Peyer's patch (tissue), 4 donors: ENCODE measurements around the gene HS6ST3.

Experiments used
- POLR2A ChIP-seq, 2 donors: fragments of 450-650 bp; IDR thresholded peaks; one replicate each; pipeline ENCODE4 v1.5.1; 2017; ENCODE audit warnings: antibody characterized with exemption in 2 of 2, mild to moderate bottlenecking in 2 of 2, moderate library complexity in 2 of 2
- TF ChIP-seq, protein P1 (sequence below), 6 experiments: fragments of 450-650 bp in 4 of 6; fragments of 200-600 bp in 2 of 6; sonication (generic) in 1 of 6; IDR thresholded peaks; one replicate each; pipeline ENCODE4 v1.5.1; 2017 to 2019; ENCODE audit warnings: antibody characterized with exemption in 6 of 6, mild to moderate bottlenecking in 3 of 6, moderate library complexity in 1 of 6

DNA sequence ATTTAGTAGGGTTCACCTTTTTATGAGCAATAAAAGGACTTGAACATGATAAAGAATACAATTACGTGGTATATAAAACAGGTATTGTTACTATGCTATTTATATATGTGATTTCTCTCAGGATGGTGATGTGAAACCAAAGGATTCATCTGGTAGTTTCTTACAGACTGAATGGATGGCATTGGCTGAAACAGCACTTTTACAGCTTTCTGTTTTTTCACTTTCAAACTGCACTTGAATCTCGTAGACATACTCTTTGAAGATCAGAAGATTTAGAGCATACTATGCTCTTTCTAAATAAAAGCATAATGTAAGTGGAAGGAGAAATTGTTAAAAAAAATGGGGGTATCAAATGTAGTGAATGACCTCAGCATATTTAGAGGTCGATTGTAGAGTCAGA, 354.8 kb downstream of the HS6ST3 start:
- TF ChIP-seq, protein P1, sequence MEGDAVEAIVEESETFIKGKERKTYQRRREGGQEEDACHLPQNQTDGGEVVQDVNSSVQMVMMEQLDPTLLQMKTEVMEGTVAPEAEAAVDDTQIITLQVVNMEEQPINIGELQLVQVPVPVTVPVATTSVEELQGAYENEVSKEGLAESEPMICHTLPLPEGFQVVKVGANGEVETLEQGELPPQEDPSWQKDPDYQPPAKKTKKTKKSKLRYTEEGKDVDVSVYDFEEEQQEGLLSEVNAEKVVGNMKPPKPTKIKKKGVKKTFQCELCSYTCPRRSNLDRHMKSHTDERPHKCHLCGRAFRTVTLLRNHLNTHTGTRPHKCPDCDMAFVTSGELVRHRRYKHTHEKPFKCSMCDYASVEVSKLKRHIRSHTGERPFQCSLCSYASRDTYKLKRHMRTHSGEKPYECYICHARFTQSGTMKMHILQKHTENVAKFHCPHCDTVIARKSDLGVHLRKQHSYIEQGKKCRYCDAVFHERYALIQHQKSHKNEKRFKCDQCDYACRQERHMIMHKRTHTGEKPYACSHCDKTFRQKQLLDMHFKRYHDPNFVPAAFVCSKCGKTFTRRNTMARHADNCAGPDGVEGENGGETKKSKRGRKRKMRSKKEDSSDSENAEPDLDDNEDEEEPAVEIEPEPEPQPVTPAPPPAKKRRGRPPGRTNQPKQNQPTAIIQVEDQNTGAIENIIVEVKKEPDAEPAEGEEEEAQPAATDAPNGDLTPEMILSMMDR (IDR thresholded peaks at IDR 0.05): no peak
- TF ChIP-seq POLR2A (IDR thresholded peaks at IDR 0.05): no peak
